DND-41 (cell line): ENCODE data around the gene SLC25A41.

Source experiments
- CTCF ChIP-seq: IDR thresholded peaks from 2 replicates; pipeline ENCODE4 v1.5.1; 2012; ENCODE audit warnings: borderline replicate concordance, low read length, moderate library complexity, mild to moderate bottlenecking; ENCODE audit not compliant: poor library complexity, severe bottlenecking; ENCODE audit errors: extremely low read depth
- EZH2 ChIP-seq: IDR thresholded peaks from 3 replicates; pipeline ENCODE4 v1.6.1; 2012; ENCODE audit warnings: borderline replicate concordance, low read depth, mild to moderate bottlenecking, moderate library complexity, low read length, inconsistent platforms; ENCODE audit not compliant: severe bottlenecking

DNA sequence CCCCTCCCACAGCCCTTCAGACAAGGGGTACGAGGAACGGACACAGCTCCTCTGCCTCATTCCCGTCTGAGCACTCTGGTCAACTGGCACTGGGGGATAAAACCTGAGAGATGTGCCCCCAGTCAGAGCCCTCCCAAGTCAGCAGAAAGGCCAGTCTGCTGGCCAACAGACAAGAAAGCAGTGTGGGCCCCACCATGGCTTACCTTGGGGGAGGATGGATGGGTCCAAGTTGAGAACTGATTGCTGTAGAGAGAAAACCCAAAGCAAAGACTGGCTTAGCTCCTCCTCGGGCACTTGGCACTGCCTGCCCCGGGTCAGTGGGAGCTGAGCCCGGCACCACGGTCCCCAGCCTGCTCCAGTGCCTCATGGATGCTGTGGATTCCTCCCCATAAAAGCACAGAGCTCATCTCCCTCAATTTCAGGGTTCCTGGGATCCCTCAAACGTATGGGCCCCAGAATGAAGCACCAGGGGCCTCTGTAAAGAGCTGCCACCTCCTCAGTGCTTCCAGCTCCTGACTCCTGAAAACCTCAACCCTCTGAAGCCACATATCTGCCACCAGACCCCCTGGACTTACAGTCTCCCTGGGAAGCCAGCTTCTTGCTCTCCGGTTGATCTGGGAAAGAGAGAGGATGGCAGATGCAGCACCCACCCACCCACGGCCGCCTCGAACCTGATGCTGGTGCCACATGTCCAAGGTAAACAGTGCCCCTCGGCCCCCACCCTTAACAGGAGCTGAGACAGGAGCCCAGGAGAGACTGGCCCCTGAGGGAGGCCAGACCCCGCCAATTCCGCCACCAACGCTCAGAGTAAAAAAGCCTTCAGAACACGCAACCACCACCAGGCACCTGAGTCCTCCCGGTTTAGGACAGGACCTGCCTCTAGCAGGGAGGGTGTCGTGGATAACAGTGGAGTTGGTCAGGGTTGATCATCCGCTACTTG is 12.2 kb downstream of the SLC25A41 start:
- TF ChIP-seq CTCF (no peak), EZH2 (no peak)
